Right hindlimb (tissue), 1 donor: ENCODE data around the gene ZDHHC16.

Source experiments
- DNase-seq: peaks from one replicate; pipeline ENCODE4 v3.0.0-alpha.2; 2018

Gene ZDHHC16

GRCh38 chr10:97482381-97482780, 36.4 kb downstream of the ZDHHC16 start:
- DNase-seq = no peak

GRCh38 chr10:97483506-97483905, 37.5 kb downstream of the ZDHHC16 start:
- no peak for DNase-seq

- DNase-seq = no peak
Observed at GRCh38 chr10:97483921-97484320, 37.9 kb downstream of the ZDHHC16 start.

GRCh38 chr10:97485647-97486281, 39.8 kb downstream of the ZDHHC16 start:
- DNase-seq = no peak

- peak; percentile 44 for DNase-seq
Observed at GRCh38 chr10:97490592-97490991, 44.6 kb downstream of the ZDHHC16 start.

- DNase-seq = no peak
Observed at GRCh38 chr10:97494151-97494550, 48.2 kb downstream of the ZDHHC16 start.

GRCh38 chr10:97494863-97495506, 49.0 kb downstream of the ZDHHC16 start:
- no peak for DNase-seq

GRCh38 chr10:97497572-97498075, 51.6 kb downstream of the ZDHHC16 start:
- DNase-seq = peak; percentile 83

- peak; percentile 99 for DNase-seq
Observed at GRCh38 chr10:97498076-97498840, 52.3 kb downstream of the ZDHHC16 start, which contains the start of gene MMS19. TSS of gene MMS19 (minus strand) at chr10:97498422. CDS start at chr10:97498384, 38 bp downstream.

GRCh38 chr10:97498841-97499560, 53.0 kb downstream of the ZDHHC16 start, which contains the start of gene UBTD1:
TSS of gene UBTD1 (plus strand) at chr10:97498924. CDS start at chr10:97499204, 280 bp downstream.
- DNase-seq = peak; percentile 70

GRCh38 chr10:97499561-97500296, 53.8 kb downstream of the ZDHHC16 start:
- DNase-seq = peak; percentile 72

- no peak for DNase-seq
Observed at GRCh38 chr10:97500297-97500575, 54.3 kb downstream of the ZDHHC16 start.

- DNase-seq = no peak
Observed at GRCh38 chr10:97502916-97503315, 56.9 kb downstream of the ZDHHC16 start.

- no peak for DNase-seq
Observed at GRCh38 chr10:97503406-97503805, 57.4 kb downstream of the ZDHHC16 start.

- DNase-seq = no peak
Observed at GRCh38 chr10:97505152-97505551, 59.2 kb downstream of the ZDHHC16 start.

- DNase-seq = no peak
Observed at GRCh38 chr10:97506199-97506991, 60.4 kb downstream of the ZDHHC16 start.
